ENCODE measurements around the gene ADGRE3.
"Not testable (repeated sequence)": the region's sequence is repeated elsewhere in the genome, so short reads cannot be mapped to it uniquely, and the experiment has no call there.

Gene ADGRE3

GRCh38 chr19:14603990-14604387, 70.7 kb downstream of the ADGRE3 start:
- no peak for DNase-seq (ENCODE audit: low spot score)

GRCh38 chr19:14599548-14600147, 75.0 kb downstream of the ADGRE3 start:
- DNase-seq (ENCODE audit: low spot score), result no peak

- no peak for DNase-seq (ENCODE audit: low spot score)
Observed at GRCh38 chr19:14595558-14595957, 79.1 kb downstream of the ADGRE3 start.

GRCh38 chr19:14589433-14589832, 85.2 kb downstream of the ADGRE3 start:
- DNase-seq (ENCODE audit: low spot score), result not testable (repeated sequence)

GRCh38 chr19:14585187-14585586, 89.5 kb downstream of the ADGRE3 start:
- not testable (repeated sequence) for DNase-seq (ENCODE audit: low spot score)

GRCh38 chr19:14584372-14584771, 90.3 kb downstream of the ADGRE3 start:
- not testable (repeated sequence) for DNase-seq (ENCODE audit: low spot score)

- no peak for DNase-seq (ENCODE audit: low spot score)
Observed at GRCh38 chr19:14582894-14583340, 91.7 kb downstream of the ADGRE3 start, which contains the start of gene CLEC17A. Gene CLEC17A, plus strand, starts transcription at chr19:14583084. Its CDS starts 77 bp downstream, at chr19:14583161.

- no peak for DNase-seq (ENCODE audit: low spot score)
Observed at GRCh38 chr19:14580623-14581237, 93.9 kb downstream of the ADGRE3 start.

- DNase-seq (ENCODE audit: low spot score), result no peak
Observed at GRCh38 chr19:14577885-14578427, 96.7 kb downstream of the ADGRE3 start.

- DNase-seq (ENCODE audit: low spot score), result no peak
Observed at GRCh38 chr19:14577264-14577663, 97.4 kb downstream of the ADGRE3 start.

GRCh38 chr19:14576363-14576762, 98.3 kb downstream of the ADGRE3 start:
- DNase-seq (ENCODE audit: low spot score), result no peak

- DNase-seq (ENCODE audit: low spot score), result no peak
Observed at GRCh38 chr19:14575428-14575980, 99.1 kb downstream of the ADGRE3 start.

- DNase-seq (ENCODE audit: low spot score), result peak; percentile 93
Observed at GRCh38 chr19:14571695-14572490, 102.8 kb downstream of the ADGRE3 start, which contains the start of gene NDUFB7. Gene NDUFB7, minus strand, starts transcription at chr19:14572066. Its CDS starts 66 bp downstream, at chr19:14572000.

GRCh38 chr19:14570864-14571527, 103.6 kb downstream of the ADGRE3 start:
- DNase-seq (ENCODE audit: low spot score), result no peak
